ENCODE results near the gene TLR10.

The TLR10 gene

GRCh38 chr4:38730830-38731646 is 51.8 kb downstream of the TLR10 start:
- DNase-seq (ENCODE audit: low read depth) = peak; percentile 80

GRCh38 chr4:38730493-38730829 is 52.3 kb downstream of the TLR10 start:
- no peak for DNase-seq (ENCODE audit: low read depth)

- DNase-seq (ENCODE audit: low read depth) = no peak
Measured at GRCh38 chr4:38728631-38729141, 54.1 kb downstream of the TLR10 start.

- DNase-seq (ENCODE audit: low read depth) = no peak
Measured at GRCh38 chr4:38724475-38724808, 58.3 kb downstream of the TLR10 start.

- no peak for DNase-seq (ENCODE audit: low read depth)
Measured at GRCh38 chr4:38723726-38724474, 58.9 kb downstream of the TLR10 start.

GRCh38 chr4:38723114-38723513 is 59.7 kb downstream of the TLR10 start:
- no peak for DNase-seq (ENCODE audit: low read depth)
